Vagina (tissue), 2 donors: ENCODE results near the gene FAM209A.

Experiments used
- CTCF ChIP-seq, 3 experiments: fragments of 450-650 bp in 2 of 3; fragments of 200-600 bp in 1 of 3; sonication (generic) in 1 of 3; IDR thresholded peaks; one replicate each; pipeline ENCODE4 v1.5.1; 2017 to 2019; ENCODE audit warnings: antibody characterized with exemption in 3 of 3, mild to moderate bottlenecking in 2 of 3, moderate library complexity in 2 of 3
- POLR2A ChIP-seq, 2 donors: fragments of 450-650 bp; IDR thresholded peaks; one replicate each; pipeline ENCODE4 v1.6.1; 2017; ENCODE audit warnings: antibody characterized with exemption in 2 of 2, mild to moderate bottlenecking in 2 of 2, moderate library complexity in 2 of 2

GRCh38 chr20:56487216-56487615 lies 37.3 kb upstream of the FAM209A start:
- TF ChIP-seq POLR2A (IDR thresholded peaks at IDR 0.05) = no peak
- no peak for TF ChIP-seq CTCF (IDR thresholded peaks at IDR 0.05)
